ENCODE data around the gene RGS12. TPM values are rescaled to one million over a fixed set of nuclear protein-coding genes. Genes with fewer than 3 reads are reported as not detected.

The RGS12 gene
- polyA plus RNA-seq, 1 donor (not counting 4 experiments of a cell fraction or from before 2014, with no cell fraction given) = 34.0 TPM

GRCh38 chr4:3261411-3262207, 31.2 kb upstream of the RGS12 start:
- Histone ChIP-seq H3K27me3 (ENCODE audit: control insufficient read depth, extremely low read depth, insufficient read depth, low read length) (peaks cover 31% of the 10 kb centered on the region), H4K20me1 (ENCODE audit: control insufficient read depth, extremely low read depth, insufficient read depth, low read length) (no peaks in the 10 kb centered on the region), H3K9ac (ENCODE audit: control insufficient read depth, extremely low read depth, insufficient read depth, low read length) (no peak overlapping the region), H3K27ac (ENCODE audit: control insufficient read depth, insufficient read depth, low read length) (no peak overlapping the region), H3K4me2 (ENCODE audit: control insufficient read depth, extremely low read depth, insufficient read depth, low read depth, low read length) (no peak overlapping the region), H3K9me3 (ENCODE audit: control insufficient read depth, low read depth, low read length) (no peaks in the 10 kb centered on the region), H3K4me1 (ENCODE audit: control insufficient read depth, extremely low read depth, insufficient read depth, low read length) (peaks cover 3% of the 10 kb centered on the region), H3K79me2 (ENCODE audit: control insufficient read depth, insufficient read depth, low read length) (no peaks in the 10 kb centered on the region), H3K36me3 (ENCODE audit: control insufficient read depth in 2 of 2, extremely low read depth in 1 of 2, insufficient read depth in 2 of 2, low read length in 2 of 2) (no peaks in the 10 kb centered on the region), H3K9me1 (ENCODE audit: control insufficient read depth, extremely low read depth, insufficient read depth, low read length) (no peaks in the 10 kb centered on the region), H2AFZ (ENCODE audit: control insufficient read depth, low read length) (no peak overlapping the region), H3K4me3 (ENCODE audit: control insufficient read depth in 2 of 3, extremely low read depth in 1 of 3, insufficient read depth in 2 of 3, low read depth in 1 of 3, low read length in 3 of 3) (no peak overlapping the region)
- no peak for FAIRE-seq
- DNase-seq (ENCODE audit: low read depth, low spot score) = no peak
- dilution Hi-C loops (cut with MboI; ENCODE audit: extremely low pct_ligation_motif_present, low sequenced_read_pairs) = no loop called here
- TF ChIP-seq, protein P1, sequence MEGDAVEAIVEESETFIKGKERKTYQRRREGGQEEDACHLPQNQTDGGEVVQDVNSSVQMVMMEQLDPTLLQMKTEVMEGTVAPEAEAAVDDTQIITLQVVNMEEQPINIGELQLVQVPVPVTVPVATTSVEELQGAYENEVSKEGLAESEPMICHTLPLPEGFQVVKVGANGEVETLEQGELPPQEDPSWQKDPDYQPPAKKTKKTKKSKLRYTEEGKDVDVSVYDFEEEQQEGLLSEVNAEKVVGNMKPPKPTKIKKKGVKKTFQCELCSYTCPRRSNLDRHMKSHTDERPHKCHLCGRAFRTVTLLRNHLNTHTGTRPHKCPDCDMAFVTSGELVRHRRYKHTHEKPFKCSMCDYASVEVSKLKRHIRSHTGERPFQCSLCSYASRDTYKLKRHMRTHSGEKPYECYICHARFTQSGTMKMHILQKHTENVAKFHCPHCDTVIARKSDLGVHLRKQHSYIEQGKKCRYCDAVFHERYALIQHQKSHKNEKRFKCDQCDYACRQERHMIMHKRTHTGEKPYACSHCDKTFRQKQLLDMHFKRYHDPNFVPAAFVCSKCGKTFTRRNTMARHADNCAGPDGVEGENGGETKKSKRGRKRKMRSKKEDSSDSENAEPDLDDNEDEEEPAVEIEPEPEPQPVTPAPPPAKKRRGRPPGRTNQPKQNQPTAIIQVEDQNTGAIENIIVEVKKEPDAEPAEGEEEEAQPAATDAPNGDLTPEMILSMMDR (optimal IDR thresholded peaks at IDR 0.05 in 1 of 3, IDR thresholded peaks at IDR 0.05 in 1 of 3, conservative IDR thresholded peaks at IDR 0.05 in 1 of 3; ENCODE audit: extremely low read depth in 1 of 3, insufficient read depth in 2 of 3, low read length in 3 of 3) = no peak

GRCh38 chr4:3262208-3263052, 30.4 kb upstream of the RGS12 start:
- dilution Hi-C loops (cut with MboI; ENCODE audit: extremely low pct_ligation_motif_present, low sequenced_read_pairs) = no loop called here
- FAIRE-seq = no peak

More at GRCh38 chr4:3262208-3263052, 30.4 kb upstream of the RGS12 start:
- TF ChIP-seq, protein P1 (optimal IDR thresholded peaks at IDR 0.05 in 1 of 3, IDR thresholded peaks at IDR 0.05 in 1 of 3, conservative IDR thresholded peaks at IDR 0.05 in 1 of 3; ENCODE audit: extremely low read depth in 1 of 3, insufficient read depth in 2 of 3, low read length in 3 of 3) = no peak
- TF ChIP-seq EZH2 (IDR thresholded peaks at IDR 0.05; ENCODE audit: low read length) = no peak
- Histone ChIP-seq H2AFZ (ENCODE audit: control insufficient read depth, low read length) (no peak overlapping the region), H3K9me1 (ENCODE audit: control insufficient read depth, extremely low read depth, insufficient read depth, low read length) (no peaks in the 10 kb centered on the region), H3K27ac (ENCODE audit: control insufficient read depth, insufficient read depth, low read length) (no peak overlapping the region), H3K9ac (ENCODE audit: control insufficient read depth, extremely low read depth, insufficient read depth, low read length) (no peak overlapping the region), H3K27me3 (ENCODE audit: control insufficient read depth, extremely low read depth, insufficient read depth, low read length) (peaks cover 31% of the 10 kb centered on the region), H3K79me2 (ENCODE audit: control insufficient read depth, insufficient read depth, low read length) (no peaks in the 10 kb centered on the region), H3K9me3 (ENCODE audit: control insufficient read depth, low read depth, low read length) (no peaks in the 10 kb centered on the region), H3K36me3 (ENCODE audit: control insufficient read depth in 2 of 2, extremely low read depth in 1 of 2, insufficient read depth in 2 of 2, low read length in 2 of 2) (no peaks in the 10 kb centered on the region), H4K20me1 (ENCODE audit: control insufficient read depth, extremely low read depth, insufficient read depth, low read length) (no peaks in the 10 kb centered on the region), H3K4me2 (ENCODE audit: control insufficient read depth, extremely low read depth, insufficient read depth, low read depth, low read length) (no peak overlapping the region), H3K4me1 (ENCODE audit: control insufficient read depth, extremely low read depth, insufficient read depth, low read length) (peaks cover 3% of the 10 kb centered on the region), H3K4me3 (ENCODE audit: control insufficient read depth in 2 of 3, extremely low read depth in 1 of 3, insufficient read depth in 2 of 3, low read depth in 1 of 3, low read length in 3 of 3) (no peak overlapping the region)
- DNase-seq (ENCODE audit: low read depth, low spot score) = no peak

Measured in keratinocyte (primary cell).